Trophoblast cell (in vitro differentiated cells and primary cell): Measurements from ENCODE around the gene MOB1B.

Experiments used
- DNase-seq, 2 donors: peaks; one replicate each; pipeline ENCODE4 v3.0.0-alpha.2; 2016
- H2AFZ ChIP-seq: 2 replicates; pipeline ENCODE4 v1.6.1; 2013; ENCODE audit warnings: low read length, moderate library complexity, mild to moderate bottlenecking; ENCODE audit not compliant: insufficient read depth, poor library complexity
- H2AK5ac ChIP-seq: 2 replicates; pipeline ENCODE4 v1.6.1; 2013; ENCODE audit warnings: mild to moderate bottlenecking, low read length
- H2BK120ac ChIP-seq: 2 replicates; pipeline ENCODE4 v1.6.1; 2013; ENCODE audit warnings: low read length, mild to moderate bottlenecking, moderate library complexity; ENCODE audit not compliant: insufficient read depth, poor library complexity
- H2BK12ac ChIP-seq: 2 replicates; pipeline ENCODE4 v1.6.1; 2013; ENCODE audit warnings: mild to moderate bottlenecking, low read length, moderate library complexity
- H2BK5ac ChIP-seq: 2 replicates; pipeline ENCODE4 v1.6.1; 2013; ENCODE audit warnings: low read length, low read depth, moderate library complexity, mild to moderate bottlenecking; ENCODE audit not compliant: poor library complexity
- H3K14ac ChIP-seq: 2 replicates; pipeline ENCODE4 v1.6.1; 2013; ENCODE audit warnings: mild to moderate bottlenecking, low read length
- H3K18ac ChIP-seq: 2 replicates; pipeline ENCODE4 v1.6.1; 2013; ENCODE audit warnings: mild to moderate bottlenecking, low read length
- H3K23ac ChIP-seq: 2 replicates; pipeline ENCODE4 v1.6.1; 2013; ENCODE audit warnings: low read length
- H3K27ac ChIP-seq: 2 replicates; pipeline ENCODE4 v1.5.1; 2013; ENCODE audit warnings: low read depth, mild to moderate bottlenecking, inconsistent platforms, low read length, moderate library complexity
- H3K27me3 ChIP-seq: 2 replicates; pipeline ENCODE4 v1.6.1; 2013; ENCODE audit warnings: inconsistent platforms, mild to moderate bottlenecking, low read length, moderate library complexity; ENCODE audit not compliant: insufficient read depth
- H3K36me3 ChIP-seq, 2 experiments: 1 replicate in 1 of 2; 2 replicates in 1 of 2; pipeline ENCODE4 v1.6.1; 2013; ENCODE audit warnings: low read length in 2 of 2, mild to moderate bottlenecking in 2 of 2, moderate library complexity in 1 of 2; ENCODE audit not compliant: insufficient read depth in 2 of 2, control insufficient read depth in 1 of 2
- H3K4ac ChIP-seq: 2 replicates; pipeline ENCODE4 v1.6.1; 2013; ENCODE audit warnings: low read depth, mild to moderate bottlenecking, low read length, moderate library complexity
- H3K4me1 ChIP-seq, 2 experiments: 1 replicate in 1 of 2; 2 replicates in 1 of 2; pipeline ENCODE4 v1.6.1; 2013; ENCODE audit warnings: low read length in 2 of 2, mild to moderate bottlenecking in 2 of 2, moderate library complexity in 1 of 2; ENCODE audit not compliant: insufficient read depth in 2 of 2, control insufficient read depth in 1 of 2
- H3K4me2 ChIP-seq: 2 replicates; pipeline ENCODE4 v1.6.1; 2013; ENCODE audit warnings: inconsistent platforms, mild to moderate bottlenecking, low read length, moderate library complexity
- H3K4me3 ChIP-seq: 2 replicates; pipeline ENCODE4 v1.5.1; 2013; ENCODE audit warnings: mild to moderate bottlenecking, low read depth, low read length, inconsistent platforms
- H3K79me1 ChIP-seq: one replicate; pipeline ENCODE4 v1.6.1; 2013; ENCODE audit warnings: low read length
- H3K79me2 ChIP-seq: 2 replicates; pipeline ENCODE4 v1.6.1; 2013; ENCODE audit warnings: low read length, mild to moderate bottlenecking; ENCODE audit not compliant: control insufficient read depth, insufficient read depth, poor library complexity
- H3K9ac ChIP-seq: 2 replicates; pipeline ENCODE4 v1.6.1; 2013; ENCODE audit warnings: mild to moderate bottlenecking, low read length
- H3K9me3 ChIP-seq: 2 replicates; pipeline ENCODE4 v1.6.1; 2013; ENCODE audit warnings: low read depth, mild to moderate bottlenecking, control low read depth, inconsistent platforms, low read length; ENCODE audit not compliant: insufficient read depth
- H4K12ac ChIP-seq: 2 replicates; pipeline ENCODE4 v1.6.1; 2013; ENCODE audit warnings: low read depth, mild to moderate bottlenecking, low read length, moderate library complexity
- H4K8ac ChIP-seq: 2 replicates; pipeline ENCODE4 v1.6.1; 2013; ENCODE audit warnings: low read depth, mild to moderate bottlenecking, low read length, moderate library complexity
- H4K91ac ChIP-seq: one replicate; pipeline ENCODE4 v1.6.1; 2013; ENCODE audit warnings: low read depth, mild to moderate bottlenecking, low read length, moderate library complexity
- WGBS: extraction: QIAGEN DNeasy Blood & Tissue Kit; methylation state at CpG from one replicate; pipeline ENCODE4 v1.1.7; 2013; ENCODE audit warnings: missing lambda C conversion rate; ENCODE audit not compliant: insufficient read length, insufficient coverage; ENCODE audit errors: extremely low coverage; 5-methylcytosine and 5-hydroxymethylcytosine counted together

MOB1B gene

DNA sequence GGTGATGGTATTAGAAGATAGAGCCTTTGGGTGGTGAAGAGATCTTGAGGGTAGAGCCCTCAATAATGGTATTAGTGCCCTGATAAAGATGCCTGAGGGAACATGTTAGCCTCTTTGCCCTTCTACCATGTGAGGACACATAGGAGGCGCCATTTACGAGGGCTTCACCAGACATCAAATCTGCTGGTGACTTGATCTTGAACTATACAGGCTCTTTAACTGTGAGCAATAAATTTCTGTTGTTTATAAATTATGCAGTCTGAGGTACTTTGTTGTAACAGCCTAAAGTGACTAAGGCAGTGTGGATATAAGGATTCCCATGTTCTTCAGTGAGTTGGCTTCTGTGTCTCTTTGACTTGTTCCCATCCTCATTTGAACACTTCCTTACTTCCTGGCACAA lies 11.8 kb downstream of the MOB1B start:
- no peak overlapping the region for H2BK5ac ChIP-seq
- H3K9ac ChIP-seq: no peak overlapping the region
- no peak overlapping the region for H2BK12ac ChIP-seq
- H3K79me2 ChIP-seq: peaks cover 1% of the 10 kb centered on the region
- H3K4me3 ChIP-seq: no peak overlapping the region
- no peaks in the 10 kb centered on the region for H3K9me3 ChIP-seq
- H3K18ac ChIP-seq: no peak overlapping the region
- no peak for DNase-seq
- no peaks in the 10 kb centered on the region for H3K79me1 ChIP-seq
- no peak overlapping the region for H3K27ac ChIP-seq
- H2BK120ac ChIP-seq: no peak overlapping the region
- no peak overlapping the region for H3K14ac ChIP-seq
- peak overlapping the region; percentile 78 for H3K4ac ChIP-seq
- no peak overlapping the region for H4K8ac ChIP-seq
- no peak overlapping the region for H4K12ac ChIP-seq
- peaks cover 0 to 4% of the 10 kb centered on the region in 2 experiments for H3K4me1 ChIP-seq
- H4K91ac ChIP-seq: no peak overlapping the region
- no CpG with 5 or more reads among the region's 2 CpGs for WGBS
- H3K23ac ChIP-seq: no peak overlapping the region
- no peak overlapping the region for H2AFZ ChIP-seq
- H2AK5ac ChIP-seq: no peak overlapping the region
- no peaks in the 10 kb centered on the region for H3K27me3 ChIP-seq
- H3K4me2 ChIP-seq: no peak overlapping the region
- no peaks in the 10 kb centered on the region for H3K36me3 ChIP-seq

DNA sequence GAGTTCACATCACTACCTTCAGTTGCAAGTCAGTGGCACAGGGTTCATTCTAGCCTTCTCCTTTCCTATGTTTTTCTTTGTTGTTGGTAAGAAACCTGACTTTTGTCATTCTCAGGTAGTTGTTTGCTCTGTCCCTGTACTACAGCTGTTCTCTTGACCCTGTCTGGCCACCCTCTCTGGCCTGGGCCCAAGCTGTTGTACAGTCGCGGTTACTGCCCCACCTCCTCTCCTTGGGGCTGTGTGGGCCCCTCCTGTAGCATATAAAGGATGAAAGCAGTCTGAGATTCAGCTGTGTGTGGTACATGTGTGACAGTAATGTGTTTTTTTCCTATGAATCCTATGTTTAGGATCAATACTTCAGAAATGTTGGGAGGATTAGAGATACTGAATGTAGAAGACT lies 12.5 kb downstream of the MOB1B start:
- Histone ChIP-seq H2AFZ (no peak overlapping the region), H3K27me3 (no peaks in the 10 kb centered on the region), H2BK120ac (no peak overlapping the region), H3K27ac (no peak overlapping the region), H4K12ac (no peak overlapping the region), H2BK12ac (no peak overlapping the region), H3K36me3 (no peaks in the 10 kb centered on the region), H3K14ac (no peak overlapping the region), H3K79me2 (peaks cover 4% of the 10 kb centered on the region), H3K9ac (no peak overlapping the region), H2AK5ac (no peak overlapping the region), H3K4me3 (no peak overlapping the region), H2BK5ac (no peak overlapping the region), H3K23ac (no peak overlapping the region), H3K9me3 (peaks cover 1% of the 10 kb centered on the region), H3K18ac (no peak overlapping the region), H3K4me2 (no peak overlapping the region), H4K8ac (no peak overlapping the region), H3K4ac (peak overlapping the region; percentile 94), H4K91ac (no peak overlapping the region), H3K4me1 (peaks cover 0 to 4% of the 10 kb centered on the region in 2 experiments), H3K79me1 (no peaks in the 10 kb centered on the region)
- no peak for DNase-seq
- WGBS: no CpG with 5 or more reads among the region's 2 CpGs

DNA sequence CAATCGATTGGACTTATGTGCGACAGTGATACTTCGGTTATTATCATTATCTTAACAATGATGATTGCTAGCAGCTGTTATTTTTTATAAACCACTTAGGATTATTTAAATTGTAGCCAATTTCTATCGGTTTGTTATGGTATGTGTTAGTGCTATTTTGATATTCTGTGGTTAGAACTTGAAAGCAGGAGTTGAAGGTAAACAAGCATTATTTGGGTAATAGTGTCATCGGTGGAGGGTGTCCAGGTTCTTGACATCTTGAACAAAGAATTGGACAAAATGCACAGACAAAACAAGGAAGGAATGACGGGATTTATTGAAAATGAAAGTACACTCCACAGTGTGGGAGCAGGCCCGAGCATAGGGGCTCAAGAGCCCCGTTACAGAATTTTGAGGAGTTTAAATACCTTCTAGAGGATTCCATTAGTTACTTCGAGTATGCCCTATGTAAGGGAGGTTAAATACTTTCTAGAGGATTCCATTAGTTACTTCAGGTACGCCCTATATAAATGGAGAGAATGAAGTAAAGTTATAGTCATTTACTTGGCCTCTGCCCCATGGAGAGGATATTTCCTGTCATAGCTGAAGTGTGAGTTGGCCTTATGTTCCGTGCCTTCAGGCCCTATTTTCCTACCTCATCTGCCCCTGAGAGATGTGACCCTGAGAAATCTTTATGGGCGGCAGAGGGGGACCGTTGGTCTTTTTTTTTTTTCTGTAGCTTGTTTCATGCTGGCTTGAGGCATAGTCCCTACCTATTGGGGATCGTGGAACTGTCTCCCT lies 13.1 kb downstream of the MOB1B start:
- no peaks in the 10 kb centered on the region for H3K36me3 ChIP-seq
- H4K12ac ChIP-seq: no peak overlapping the region
- H2BK5ac ChIP-seq: no peak overlapping the region
- H2BK120ac ChIP-seq: no peak overlapping the region
- H3K79me2 ChIP-seq: peaks cover 4% of the 10 kb centered on the region
- DNase-seq: peak; percentile 15 to 58
- no peak overlapping the region for H3K18ac ChIP-seq
- H3K9ac ChIP-seq: no peak overlapping the region
- H3K4me1 ChIP-seq: peaks cover 0 to 4% of the 10 kb centered on the region in 2 experiments
- H3K27me3 ChIP-seq: no peaks in the 10 kb centered on the region
- no peak overlapping the region for H4K8ac ChIP-seq
- no peak overlapping the region for H3K4me3 ChIP-seq
- no peaks in the 10 kb centered on the region for H3K79me1 ChIP-seq
- peak overlapping the region; percentile 36 for H3K4ac ChIP-seq
- no peak overlapping the region for H2BK12ac ChIP-seq
- peaks cover 3% of the 10 kb centered on the region for H3K9me3 ChIP-seq
- no peak overlapping the region for H2AFZ ChIP-seq
- no peak overlapping the region for H3K23ac ChIP-seq
- WGBS: no CpG with 5 or more reads among the region's 14 CpGs
- no peak overlapping the region for H3K27ac ChIP-seq
- H3K14ac ChIP-seq: no peak overlapping the region
- H2AK5ac ChIP-seq: no peak overlapping the region
- H3K4me2 ChIP-seq: no peak overlapping the region
- no peak overlapping the region for H4K91ac ChIP-seq

DNA sequence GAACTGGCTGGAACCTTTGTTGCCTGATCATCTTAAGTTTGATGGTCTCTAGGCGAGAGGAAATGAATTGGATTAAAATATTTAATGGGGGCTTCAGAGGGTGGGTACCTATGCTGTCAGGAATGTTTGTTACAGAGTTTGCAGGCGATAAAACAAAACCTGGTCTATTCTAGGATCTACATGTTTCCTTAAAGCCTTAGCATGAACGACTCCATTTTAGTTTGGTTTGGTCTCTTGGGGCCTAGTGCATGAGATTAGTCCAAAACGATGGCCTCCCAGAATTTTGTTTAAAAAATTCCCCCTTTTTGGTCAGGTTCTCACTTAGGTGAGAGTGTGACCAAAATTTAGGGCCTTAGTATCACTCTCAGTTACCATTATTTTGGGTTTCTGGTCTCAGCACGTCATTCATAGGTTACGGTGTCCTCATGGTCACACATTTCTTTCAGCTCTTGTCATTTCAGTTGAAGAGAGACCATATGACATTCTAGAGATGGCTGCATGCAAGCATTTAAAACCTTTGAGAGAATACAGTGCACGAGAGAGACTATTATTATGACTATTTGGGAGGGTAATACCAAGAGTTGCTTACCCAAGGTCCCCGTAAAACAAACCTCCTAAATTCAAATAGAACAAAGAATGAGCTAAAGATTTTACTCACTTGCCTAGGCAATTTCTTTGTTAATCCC lies 13.8 kb downstream of the MOB1B start:
- no peak overlapping the region for H4K91ac ChIP-seq
- H3K27ac ChIP-seq: no peak overlapping the region
- no peaks in the 10 kb centered on the region for H3K27me3 ChIP-seq
- no peak overlapping the region for H3K4me2 ChIP-seq
- DNase-seq: no peak
- H4K8ac ChIP-seq: no peak overlapping the region
- no peak overlapping the region for H2BK5ac ChIP-seq
- no peak overlapping the region for H3K23ac ChIP-seq
- H3K79me2 ChIP-seq: peaks cover 4% of the 10 kb centered on the region
- no peak overlapping the region for H3K4me3 ChIP-seq
- no peak overlapping the region for H2AK5ac ChIP-seq
- H2AFZ ChIP-seq: no peak overlapping the region
- H3K18ac ChIP-seq: no peak overlapping the region
- no peak overlapping the region for H2BK12ac ChIP-seq
- H3K4me1 ChIP-seq: peaks cover 0 to 4% of the 10 kb centered on the region in 2 experiments
- no peaks in the 10 kb centered on the region for H3K79me1 ChIP-seq
- no CpG with 5 or more reads among the region's 8 CpGs for WGBS
- H3K9me3 ChIP-seq: peaks cover 3% of the 10 kb centered on the region
- H3K9ac ChIP-seq: no peak overlapping the region
- H3K36me3 ChIP-seq: no peaks in the 10 kb centered on the region
- H3K14ac ChIP-seq: no peak overlapping the region
- no peak overlapping the region for H3K4ac ChIP-seq
- no peak overlapping the region for H2BK120ac ChIP-seq
- H4K12ac ChIP-seq: no peak overlapping the region
